ENCODE data around the gene NOG.

DNA sequence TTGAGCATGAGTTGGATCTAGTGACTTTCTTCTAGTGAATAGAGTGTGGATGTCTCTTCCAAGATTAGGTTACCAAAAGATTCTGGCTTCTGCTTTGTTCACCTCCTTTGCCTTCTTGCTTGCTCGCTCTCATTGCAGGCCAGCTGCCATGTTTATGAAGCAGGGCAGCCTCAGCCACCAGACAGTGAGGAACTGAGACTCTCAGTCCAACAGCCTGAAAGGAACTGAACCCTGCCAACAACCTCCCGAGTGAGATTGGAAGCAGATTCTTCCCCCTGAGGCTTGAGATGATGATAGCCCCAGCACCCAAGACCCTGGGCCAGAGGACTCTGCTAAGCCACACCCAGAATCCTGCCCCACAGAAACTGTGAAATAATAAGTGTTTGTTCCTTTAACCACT lies 48.4 kb downstream of the NOG start:
- TF ChIP-seq, protein P1, sequence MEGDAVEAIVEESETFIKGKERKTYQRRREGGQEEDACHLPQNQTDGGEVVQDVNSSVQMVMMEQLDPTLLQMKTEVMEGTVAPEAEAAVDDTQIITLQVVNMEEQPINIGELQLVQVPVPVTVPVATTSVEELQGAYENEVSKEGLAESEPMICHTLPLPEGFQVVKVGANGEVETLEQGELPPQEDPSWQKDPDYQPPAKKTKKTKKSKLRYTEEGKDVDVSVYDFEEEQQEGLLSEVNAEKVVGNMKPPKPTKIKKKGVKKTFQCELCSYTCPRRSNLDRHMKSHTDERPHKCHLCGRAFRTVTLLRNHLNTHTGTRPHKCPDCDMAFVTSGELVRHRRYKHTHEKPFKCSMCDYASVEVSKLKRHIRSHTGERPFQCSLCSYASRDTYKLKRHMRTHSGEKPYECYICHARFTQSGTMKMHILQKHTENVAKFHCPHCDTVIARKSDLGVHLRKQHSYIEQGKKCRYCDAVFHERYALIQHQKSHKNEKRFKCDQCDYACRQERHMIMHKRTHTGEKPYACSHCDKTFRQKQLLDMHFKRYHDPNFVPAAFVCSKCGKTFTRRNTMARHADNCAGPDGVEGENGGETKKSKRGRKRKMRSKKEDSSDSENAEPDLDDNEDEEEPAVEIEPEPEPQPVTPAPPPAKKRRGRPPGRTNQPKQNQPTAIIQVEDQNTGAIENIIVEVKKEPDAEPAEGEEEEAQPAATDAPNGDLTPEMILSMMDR (IDR thresholded peaks at IDR 0.05) = no peak
- no peak for TF ChIP-seq ZFX (IDR thresholded peaks at IDR 0.05; ENCODE audit: borderline replicate concordance)

Measured in 22Rv1 (cell line).